ENCODE measurements around the gene CCNG2.

DNA sequence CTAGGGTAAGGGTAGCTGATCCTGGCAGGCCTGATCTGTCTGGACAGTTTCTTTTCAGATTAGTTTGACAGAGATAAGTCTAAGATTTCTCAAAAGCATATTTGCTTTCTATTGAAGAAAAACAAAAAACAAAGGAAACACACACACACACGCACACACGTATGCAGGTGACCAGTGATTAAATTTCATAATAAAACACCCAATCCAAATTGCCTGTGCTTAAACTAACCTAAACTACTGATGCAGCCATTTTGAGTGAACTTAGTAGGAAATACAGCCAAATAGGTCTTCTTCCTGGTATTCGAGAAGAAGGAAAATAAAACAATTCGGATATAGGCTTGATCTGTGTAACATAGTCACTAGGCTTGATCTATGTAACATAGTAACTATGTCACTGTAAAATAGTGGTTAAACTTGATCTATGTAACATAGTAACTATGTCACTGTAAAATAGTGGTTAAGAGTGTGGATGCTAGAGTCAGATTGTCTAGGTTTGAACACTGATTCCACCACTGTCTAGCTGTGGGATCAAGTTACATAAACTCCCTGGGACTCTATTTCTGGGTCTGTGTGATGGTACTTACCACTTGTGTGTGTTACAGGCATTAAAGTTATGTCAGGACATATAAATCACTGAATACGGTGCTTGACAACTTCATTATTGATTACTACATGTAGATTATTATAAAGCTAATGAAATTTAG is 9.8 kb upstream of the CCNG2 start:
- no peak for TF ChIP-seq SP1 (IDR thresholded peaks at IDR 0.05)
- TF ChIP-seq, protein P1, sequence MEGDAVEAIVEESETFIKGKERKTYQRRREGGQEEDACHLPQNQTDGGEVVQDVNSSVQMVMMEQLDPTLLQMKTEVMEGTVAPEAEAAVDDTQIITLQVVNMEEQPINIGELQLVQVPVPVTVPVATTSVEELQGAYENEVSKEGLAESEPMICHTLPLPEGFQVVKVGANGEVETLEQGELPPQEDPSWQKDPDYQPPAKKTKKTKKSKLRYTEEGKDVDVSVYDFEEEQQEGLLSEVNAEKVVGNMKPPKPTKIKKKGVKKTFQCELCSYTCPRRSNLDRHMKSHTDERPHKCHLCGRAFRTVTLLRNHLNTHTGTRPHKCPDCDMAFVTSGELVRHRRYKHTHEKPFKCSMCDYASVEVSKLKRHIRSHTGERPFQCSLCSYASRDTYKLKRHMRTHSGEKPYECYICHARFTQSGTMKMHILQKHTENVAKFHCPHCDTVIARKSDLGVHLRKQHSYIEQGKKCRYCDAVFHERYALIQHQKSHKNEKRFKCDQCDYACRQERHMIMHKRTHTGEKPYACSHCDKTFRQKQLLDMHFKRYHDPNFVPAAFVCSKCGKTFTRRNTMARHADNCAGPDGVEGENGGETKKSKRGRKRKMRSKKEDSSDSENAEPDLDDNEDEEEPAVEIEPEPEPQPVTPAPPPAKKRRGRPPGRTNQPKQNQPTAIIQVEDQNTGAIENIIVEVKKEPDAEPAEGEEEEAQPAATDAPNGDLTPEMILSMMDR (IDR thresholded peaks at IDR 0.05; ENCODE audit: low read depth, low read length, missing input control) = no peak
- TF ChIP-seq NR2F2 (IDR thresholded peaks at IDR 0.05) = no peak
- no peak for TF ChIP-seq MAX (IDR thresholded peaks at IDR 0.05)
- TF ChIP-seq FOXA1 (IDR thresholded peaks at IDR 0.05) = no peak
- no peak for TF ChIP-seq ATF3 (IDR thresholded peaks at IDR 0.05)
- no peak for TF ChIP-seq RXRA (IDR thresholded peaks at IDR 0.05)
